ENCODE results near the gene ATXN1.

DNA sequence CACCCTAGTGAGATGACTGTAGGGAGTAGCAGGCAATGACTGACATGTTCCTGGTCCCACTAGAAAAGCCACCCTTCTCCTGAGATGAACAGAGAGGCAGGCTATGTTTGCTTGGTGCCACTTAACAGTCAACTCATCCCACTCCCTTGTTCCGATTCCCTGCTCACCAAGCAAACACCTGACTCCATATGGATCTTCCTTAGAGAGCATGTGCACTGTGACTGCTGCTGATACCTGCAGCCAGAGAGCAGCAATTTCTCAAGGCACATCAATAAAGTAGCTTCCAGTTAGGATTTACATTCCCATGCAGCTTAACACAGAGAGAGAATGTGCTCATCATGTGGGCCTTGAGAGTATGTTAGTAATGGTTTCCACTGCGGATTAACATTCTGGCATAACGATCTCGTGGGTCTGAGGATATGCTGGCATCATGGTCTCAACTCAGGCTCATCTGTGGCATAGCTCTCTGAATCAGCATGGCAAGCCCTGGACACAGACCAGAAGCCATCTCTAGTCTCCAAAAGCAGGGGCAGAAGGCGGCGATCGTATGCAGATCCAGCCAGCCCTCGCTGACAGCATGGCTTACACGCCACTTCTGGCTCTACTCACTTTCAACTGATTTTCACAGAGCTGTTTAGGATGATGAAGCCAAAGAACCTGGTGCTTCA lies 43.9 kb downstream of the ATXN1 start:
- TF ChIP-seq CTCF (IDR thresholded peaks at IDR 0.05; ENCODE audit: insufficient read depth, low read length), result no peak
- TF ChIP-seq SPI1 (IDR thresholded peaks at IDR 0.05; ENCODE audit: borderline replicate concordance, low read depth), result no peak

All from HL-60 (cell line).